SK-N-SH treated with all-trans-retinoic acid at 6 μM for 48 hours (cell line): ENCODE measurements around the gene C8A.

Experiments
- ATAC-seq: fragments of 200-7000 bp; cut with Tn5 transposase; 3 replicates; pipeline ENCODE4 v1.9.1; 2020; ENCODE audit warnings: mild to moderate bottlenecking, moderate library complexity
- ARNTL ChIP-seq: fragments of 450-650 bp; formaldehyde crosslinking; IDR thresholded peaks from 2 replicates; pipeline ENCODE4 v1.5.0; 2020; ENCODE audit warnings: low read depth, mild to moderate bottlenecking, moderate library complexity, borderline replicate concordance
- BACH2 ChIP-seq: fragments of 250-450 bp; sonication (Bioruptor Pico); IDR thresholded peaks from 2 replicates; pipeline ENCODE4 v1.9.0; 2021; ENCODE audit warnings: mild to moderate bottlenecking, borderline replicate concordance
- CREB5 ChIP-seq: fragments of 250-450 bp; sonication (Bioruptor Pico); IDR thresholded peaks from 2 replicates; pipeline ENCODE4 v1.5.1; 2020; ENCODE audit warnings: low read depth, mild to moderate bottlenecking, moderate library complexity
- CSDC2 ChIP-seq: fragments of 250-450 bp; sonication (Bioruptor Pico); IDR thresholded peaks from 2 replicates; pipeline ENCODE4 v1.5.0; 2020; ENCODE audit warnings: mild to moderate bottlenecking, moderate library complexity
- CSRNP3 ChIP-seq: fragments of 250-450 bp; sonication (Bioruptor Pico); IDR thresholded peaks from 2 replicates; pipeline ENCODE4 v1.5.1; 2021; ENCODE audit warnings: mild to moderate bottlenecking, moderate library complexity
- ESRRG ChIP-seq: fragments of 250-450 bp; sonication (Bioruptor Pico); IDR thresholded peaks from 2 replicates; pipeline ENCODE4 v1.6.1; 2021; ENCODE audit warnings: mild to moderate bottlenecking
- GLIS3 ChIP-seq: fragments of 250-450 bp; sonication (Bioruptor Pico); IDR thresholded peaks from 2 replicates; pipeline ENCODE4 v1.5.0; 2020; ENCODE audit warnings: mild to moderate bottlenecking, moderate library complexity
- ISL1 ChIP-seq: fragments of 250-450 bp; sonication (Bioruptor Pico); IDR thresholded peaks from 2 replicates; pipeline ENCODE4 v2.1.2; 2022; ENCODE audit warnings: mild to moderate bottlenecking, moderate library complexity
- OSR1 ChIP-seq: fragments of 250-450 bp; sonication (Bioruptor Pico); IDR thresholded peaks from 2 replicates; pipeline ENCODE4 v1.8.0; 2022; ENCODE audit warnings: moderate library complexity, mild to moderate bottlenecking, inconsistent platforms
- PATZ1 ChIP-seq: fragments of 250-450 bp; sonication (Bioruptor Pico); IDR thresholded peaks from 2 replicates; pipeline ENCODE4 v1.8.0; 2020; ENCODE audit warnings: mild to moderate bottlenecking, moderate library complexity, borderline replicate concordance
- RARB ChIP-seq: fragments of 250-450 bp; sonication (Bioruptor Pico); IDR thresholded peaks from 2 replicates; pipeline ENCODE4 v1.8.0; 2021; ENCODE audit warnings: mild to moderate bottlenecking, moderate library complexity
- SNAI2 ChIP-seq: fragments of 250-450 bp; sonication (Bioruptor Pico); IDR thresholded peaks from 2 replicates; pipeline ENCODE4 v1.5.0; 2020; ENCODE audit warnings: mild to moderate bottlenecking, moderate library complexity
- TCF4 ChIP-seq: fragments of 250-450 bp; sonication (Bioruptor Pico); IDR thresholded peaks from 2 replicates; pipeline ENCODE4 v1.8.0; 2021; ENCODE audit warnings: mild to moderate bottlenecking, moderate library complexity, borderline replicate concordance
- TOX ChIP-seq: fragments of 250-450 bp; sonication (Bioruptor Pico); IDR thresholded peaks from 2 replicates; pipeline ENCODE4 v1.8.0; 2021; ENCODE audit warnings: mild to moderate bottlenecking, moderate library complexity, borderline replicate concordance
- TSHZ2 ChIP-seq: fragments of 250-450 bp; sonication (Bioruptor Pico); IDR thresholded peaks from 2 replicates; pipeline ENCODE4 v1.5.0; 2020; ENCODE audit warnings: mild to moderate bottlenecking, moderate library complexity
- ZC3H10 ChIP-seq: fragments of 250-450 bp; sonication (Bioruptor Pico); IDR thresholded peaks from 2 replicates; pipeline ENCODE4 v1.5.1; 2021; ENCODE audit warnings: mild to moderate bottlenecking, moderate library complexity
- ZFP3 ChIP-seq: fragments of 250-450 bp; sonication (Bioruptor Pico); IDR thresholded peaks from 2 replicates; pipeline ENCODE4 v1.5.0; 2020; ENCODE audit warnings: mild to moderate bottlenecking, moderate library complexity
- ZFP30 ChIP-seq: fragments of 450-650 bp; formaldehyde crosslinking; IDR thresholded peaks from 2 replicates; pipeline ENCODE4 v1.5.0; 2022; ENCODE audit warnings: mild to moderate bottlenecking, moderate library complexity
- ZNF565 ChIP-seq: fragments of 450-650 bp; formaldehyde crosslinking; conservative IDR thresholded peaks from 2 replicates; pipeline ENCODE4 v1.5.0; 2020; ENCODE audit warnings: low read depth, mild to moderate bottlenecking, moderate library complexity
- ZNF70 ChIP-seq: fragments of 450-650 bp; formaldehyde crosslinking; IDR thresholded peaks from 2 replicates; pipeline ENCODE4 v1.5.0; 2020; ENCODE audit warnings: mild to moderate bottlenecking, moderate library complexity
- TF ChIP-seq, protein P1 (sequence below): fragments of 250-450 bp; sonication (Bioruptor Pico); IDR thresholded peaks from 2 replicates; pipeline ENCODE4 v1.8.0; 2021; ENCODE audit warnings: low read depth, mild to moderate bottlenecking, moderate library complexity, borderline replicate concordance

C8A gene

DNA sequence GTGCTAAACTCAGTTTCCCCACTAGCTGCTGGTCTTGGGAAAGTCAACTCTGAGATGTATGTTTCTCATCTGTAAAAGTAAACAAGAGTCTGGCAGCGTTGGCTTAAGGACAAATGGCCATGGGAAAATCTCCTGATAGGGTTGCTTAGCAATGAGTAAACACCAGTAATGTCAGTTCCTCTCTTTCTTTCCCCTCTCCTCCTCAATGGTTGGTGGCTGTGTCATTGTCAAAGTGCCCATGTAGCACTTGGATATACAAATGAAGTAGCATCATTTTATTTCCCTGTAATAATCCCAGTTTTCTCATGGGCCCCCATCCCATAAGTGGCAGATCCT, 33.2 kb upstream of the C8A start:
- ATAC-seq: no peak
- TF ChIP-seq ZNF565 (CRISPR knock-in tag) (no peak), OSR1 (CRISPR knock-in tag) (no peak), ISL1 (CRISPR knock-in tag) (no peak), SNAI2 (CRISPR knock-in tag) (no peak), CSDC2 (no peak), ESRRG (CRISPR knock-in tag) (no peak)
- TF ChIP-seq, all 23 proteins: peak for 0

DNA sequence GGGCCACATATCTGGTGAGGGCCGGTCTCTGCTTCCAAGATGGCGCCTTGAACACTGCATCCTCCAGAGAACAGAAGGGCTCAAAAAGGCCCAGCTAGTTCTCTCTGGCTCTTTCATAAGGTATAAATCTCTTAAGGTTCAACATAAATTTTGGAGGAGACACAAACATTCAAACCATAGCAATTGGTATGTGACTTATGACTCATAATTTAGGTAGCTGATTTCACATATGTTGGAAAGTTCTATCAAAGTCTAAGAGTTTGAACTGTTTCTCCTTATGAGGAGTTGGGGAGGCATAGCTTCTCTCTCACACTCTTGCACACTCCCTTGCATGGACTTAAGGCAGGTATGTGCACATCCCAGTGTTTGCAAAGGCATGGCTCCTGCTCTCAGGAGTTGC, 30.3 kb upstream of the C8A start:
- TF ChIP-seq CREB5 (CRISPR knock-in tag) (no peak), ZFP30 (CRISPR knock-in tag) (no peak), ZFP3 (no peak)
- ATAC-seq: no peak

- TF ChIP-seq GLIS3 (CRISPR knock-in tag) (no peak), SNAI2 (CRISPR knock-in tag) (no peak), CSRNP3 (CRISPR knock-in tag) (no peak), ESRRG (CRISPR knock-in tag) (no peak), ISL1 (CRISPR knock-in tag) (no peak), ZFP30 (CRISPR knock-in tag) (no peak)
- no peak for ATAC-seq
Observed at GRCh38 chr1:56824938-56825337, 29.7 kb upstream of the C8A start.

DNA sequence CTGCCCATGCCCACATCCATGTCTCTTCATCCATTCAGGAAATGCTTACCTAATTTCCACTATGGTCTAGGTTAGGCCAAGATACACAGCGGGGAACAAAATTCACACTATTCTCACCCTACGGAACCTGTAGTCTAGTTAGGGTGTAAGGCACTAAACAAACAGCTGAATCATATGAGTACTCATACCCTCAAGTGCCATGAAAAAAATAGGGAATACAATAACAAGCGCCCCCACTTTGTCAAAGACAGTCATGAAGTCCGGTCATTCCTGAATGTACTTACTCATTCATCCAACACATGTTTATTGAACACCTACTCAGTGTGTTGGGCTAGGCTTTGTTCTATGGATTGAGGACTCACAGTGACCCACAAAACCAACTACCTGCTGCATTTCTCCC, 29.2 kb upstream of the C8A start:
- no peak for ATAC-seq
- TF ChIP-seq ZC3H10 (CRISPR knock-in tag) (no peak), ARNTL (CRISPR knock-in tag) (no peak), ZNF565 (CRISPR knock-in tag) (no peak), OSR1 (CRISPR knock-in tag) (no peak), ZNF70 (CRISPR knock-in tag) (no peak), RARB (CRISPR knock-in tag) (no peak), ZFP3 (no peak), ZFP30 (CRISPR knock-in tag) (no peak), PATZ1 (no peak), GLIS3 (CRISPR knock-in tag) (no peak), TSHZ2 (CRISPR knock-in tag) (no peak), TOX (CRISPR knock-in tag) (no peak), BACH2 (CRISPR knock-in tag) (no peak), ESRRG (CRISPR knock-in tag) (no peak), CSDC2 (no peak), ISL1 (CRISPR knock-in tag) (no peak), TCF4 (CRISPR knock-in tag) (no peak), SNAI2 (CRISPR knock-in tag) (no peak)
- TF ChIP-seq, protein P1, sequence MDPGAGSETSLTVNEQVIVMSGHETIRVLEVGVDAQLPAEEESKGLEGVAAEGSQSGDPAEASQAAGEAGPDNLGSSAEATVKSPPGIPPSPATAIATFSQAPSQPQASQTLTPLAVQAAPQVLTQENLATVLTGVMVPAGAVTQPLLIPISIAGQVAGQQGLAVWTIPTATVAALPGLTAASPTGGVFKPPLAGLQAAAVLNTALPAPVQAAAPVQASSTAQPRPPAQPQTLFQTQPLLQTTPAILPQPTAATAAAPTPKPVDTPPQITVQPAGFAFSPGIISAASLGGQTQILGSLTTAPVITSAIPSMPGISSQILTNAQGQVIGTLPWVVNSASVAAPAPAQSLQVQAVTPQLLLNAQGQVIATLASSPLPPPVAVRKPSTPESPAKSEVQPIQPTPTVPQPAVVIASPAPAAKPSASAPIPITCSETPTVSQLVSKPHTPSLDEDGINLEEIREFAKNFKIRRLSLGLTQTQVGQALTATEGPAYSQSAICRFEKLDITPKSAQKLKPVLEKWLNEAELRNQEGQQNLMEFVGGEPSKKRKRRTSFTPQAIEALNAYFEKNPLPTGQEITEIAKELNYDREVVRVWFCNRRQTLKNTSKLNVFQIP (CRISPR knock-in tag): no peak
- TF ChIP-seq, all 23 proteins: peak for 0
